HL-60 (cell line): ENCODE data around the gene TAT.

Experiments
- GABPA ChIP-seq: IDR thresholded peaks from 2 replicates; pipeline ENCODE4 v1.6.1; 2012; ENCODE audit warnings: low read depth
- SPI1 ChIP-seq: IDR thresholded peaks from 2 replicates; pipeline ENCODE4 v1.6.1; 2012; ENCODE audit warnings: low read depth, mild to moderate bottlenecking, borderline replicate concordance
- TF ChIP-seq, protein P1 (sequence below): IDR thresholded peaks from 2 replicates; pipeline ENCODE4 v1.6.1; 2012; ENCODE audit warnings: low read depth; ENCODE audit not compliant: insufficient replicate concordance

- no peak for TF ChIP-seq GABPA
- TF ChIP-seq, protein P1, sequence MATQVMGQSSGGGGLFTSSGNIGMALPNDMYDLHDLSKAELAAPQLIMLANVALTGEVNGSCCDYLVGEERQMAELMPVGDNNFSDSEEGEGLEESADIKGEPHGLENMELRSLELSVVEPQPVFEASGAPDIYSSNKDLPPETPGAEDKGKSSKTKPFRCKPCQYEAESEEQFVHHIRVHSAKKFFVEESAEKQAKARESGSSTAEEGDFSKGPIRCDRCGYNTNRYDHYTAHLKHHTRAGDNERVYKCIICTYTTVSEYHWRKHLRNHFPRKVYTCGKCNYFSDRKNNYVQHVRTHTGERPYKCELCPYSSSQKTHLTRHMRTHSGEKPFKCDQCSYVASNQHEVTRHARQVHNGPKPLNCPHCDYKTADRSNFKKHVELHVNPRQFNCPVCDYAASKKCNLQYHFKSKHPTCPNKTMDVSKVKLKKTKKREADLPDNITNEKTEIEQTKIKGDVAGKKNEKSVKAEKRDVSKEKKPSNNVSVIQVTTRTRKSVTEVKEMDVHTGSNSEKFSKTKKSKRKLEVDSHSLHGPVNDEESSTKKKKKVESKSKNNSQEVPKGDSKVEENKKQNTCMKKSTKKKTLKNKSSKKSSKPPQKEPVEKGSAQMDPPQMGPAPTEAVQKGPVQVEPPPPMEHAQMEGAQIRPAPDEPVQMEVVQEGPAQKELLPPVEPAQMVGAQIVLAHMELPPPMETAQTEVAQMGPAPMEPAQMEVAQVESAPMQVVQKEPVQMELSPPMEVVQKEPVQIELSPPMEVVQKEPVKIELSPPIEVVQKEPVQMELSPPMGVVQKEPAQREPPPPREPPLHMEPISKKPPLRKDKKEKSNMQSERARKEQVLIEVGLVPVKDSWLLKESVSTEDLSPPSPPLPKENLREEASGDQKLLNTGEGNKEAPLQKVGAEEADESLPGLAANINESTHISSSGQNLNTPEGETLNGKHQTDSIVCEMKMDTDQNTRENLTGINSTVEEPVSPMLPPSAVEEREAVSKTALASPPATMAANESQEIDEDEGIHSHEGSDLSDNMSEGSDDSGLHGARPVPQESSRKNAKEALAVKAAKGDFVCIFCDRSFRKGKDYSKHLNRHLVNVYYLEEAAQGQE, result no peak
- no peak for TF ChIP-seq SPI1
Observed at GRCh38 chr16:71572497-71573116, 4.3 kb downstream of the TAT start.
